ENCODE measurements around the gene SLC38A3.

The SLC38A3 gene

GRCh38 chr3:50235716-50236483, 30.8 kb downstream of the SLC38A3 start, which contains the start of gene GNAI2:
GNAI2 (plus strand) TSS chr3:50236204; CDS start chr3:50236336, 132 bp downstream.
- Histone ChIP-seq H3K36me3 (ENCODE audit: control insufficient read depth, insufficient read depth, low read length) (no peaks in the 10 kb centered on the region), H3K4me1 (ENCODE audit: control insufficient read depth, insufficient read depth, low read length) (peaks cover 36% of the 10 kb centered on the region)

DNA sequence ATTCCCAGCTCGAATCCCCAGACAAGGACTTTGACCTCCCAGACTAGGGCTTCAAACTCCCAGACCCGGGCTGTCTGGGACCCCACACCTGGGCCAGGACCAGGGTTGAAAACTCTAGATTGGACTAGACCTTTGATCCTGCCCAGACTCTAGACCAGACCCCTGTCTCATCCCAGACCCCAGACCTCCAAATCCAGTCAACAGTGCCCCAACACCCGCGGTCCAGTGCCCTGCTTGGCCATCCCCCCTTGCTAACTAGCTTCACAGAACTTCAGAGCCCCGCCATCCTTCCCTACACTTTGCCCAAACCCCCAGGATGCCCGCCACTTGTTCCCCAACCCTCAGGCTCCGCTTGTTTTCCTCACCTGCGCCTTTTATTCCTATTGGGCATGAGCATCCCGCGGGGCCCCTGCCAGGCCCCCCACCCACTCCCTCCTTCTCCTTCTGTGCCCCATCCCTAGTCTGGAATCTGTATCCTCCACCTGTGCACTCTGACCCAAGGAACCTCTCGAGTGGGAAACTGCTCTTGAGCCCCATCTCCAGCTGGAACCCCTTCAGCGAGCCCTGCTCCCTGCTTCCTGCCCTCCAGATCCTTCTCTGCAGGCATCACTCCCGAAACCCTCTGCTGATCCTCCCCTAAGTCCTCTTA, 31.5 kb downstream of the SLC38A3 start:
- Histone ChIP-seq H3K27me3 (ENCODE audit: control insufficient read depth, insufficient read depth, low read length) (no peaks in the 10 kb centered on the region), H3K4me1 (ENCODE audit: control insufficient read depth, insufficient read depth, low read length) (peaks cover 43% of the 10 kb centered on the region), H3K9ac (ENCODE audit: low read length) (peak overlapping the region; percentile 87), H3K9me3 (ENCODE audit: control insufficient read depth, insufficient read depth, low read depth, low read length) (no peaks in the 10 kb centered on the region), H3K36me3 (ENCODE audit: control insufficient read depth, insufficient read depth, low read length) (no peaks in the 10 kb centered on the region), H3K4me3 (ENCODE audit: low read depth, low read length) (peak overlapping the region; percentile 94), H3K27ac (ENCODE audit: low read depth, low read length) (peak overlapping the region; percentile 5; the same call in 1 of the 2 replicates)

More at GRCh38 chr3:50235716-50236483, 30.8 kb downstream of the SLC38A3 start, which contains the start of gene GNAI2:
- Histone ChIP-seq H3K9me3 (ENCODE audit: control insufficient read depth, insufficient read depth, low read depth, low read length) (no peaks in the 10 kb centered on the region), H3K9ac (ENCODE audit: low read length) (peak within 1 kb of the TSS; percentile 87), H3K27ac (ENCODE audit: low read depth, low read length) (peak within 1 kb of the TSS; percentile 5; the same call in 1 of the 2 replicates), H3K27me3 (ENCODE audit: control insufficient read depth, insufficient read depth, low read length) (no peaks in the 10 kb centered on the region), H3K4me3 (ENCODE audit: low read depth, low read length) (peak within 1 kb of the TSS; percentile 94)

DNA sequence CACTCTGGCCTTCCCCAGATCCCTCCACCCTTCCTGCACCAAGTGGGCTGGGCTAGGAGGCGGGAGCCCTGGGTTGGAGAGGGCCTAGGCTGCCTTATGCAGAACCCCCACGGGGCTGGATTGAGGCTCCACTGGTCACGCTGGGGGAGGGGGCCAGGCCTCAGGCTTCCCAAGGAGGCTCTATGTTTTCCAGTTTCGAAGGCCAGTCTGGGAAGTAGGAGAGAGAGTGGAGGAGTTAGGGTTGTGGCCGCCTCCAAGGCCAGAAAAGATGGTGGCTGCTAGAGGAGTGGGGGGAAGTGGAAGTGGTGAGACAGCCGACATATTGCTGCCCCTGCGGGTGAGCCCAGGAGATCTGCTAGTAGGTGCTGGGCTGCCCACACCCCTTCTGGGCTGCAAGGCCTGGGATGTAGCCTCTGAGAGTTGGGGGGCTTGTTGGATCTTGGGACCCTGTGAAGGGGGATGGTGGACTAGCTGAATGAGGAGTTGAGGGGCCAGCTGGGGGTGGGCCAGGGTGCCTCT, 32.1 kb downstream of the SLC38A3 start:
- H3K9me3 ChIP-seq (ENCODE audit: control insufficient read depth, insufficient read depth, low read depth, low read length), result no peaks in the 10 kb centered on the region
- peak overlapping the region; percentile 94 for H3K4me3 ChIP-seq (ENCODE audit: low read depth, low read length)
- H3K4me1 ChIP-seq (ENCODE audit: control insufficient read depth, insufficient read depth, low read length), result peaks cover 48% of the 10 kb centered on the region
- H3K27ac ChIP-seq (ENCODE audit: low read depth, low read length), result 0 out of 2 replicates have a peak overlapping the region, but pooled peaks have one; percentile 5
- no peaks in the 10 kb centered on the region for H3K27me3 ChIP-seq (ENCODE audit: control insufficient read depth, insufficient read depth, low read length)
- peak overlapping the region; percentile 87 for H3K9ac ChIP-seq (ENCODE audit: low read length)
- no peaks in the 10 kb centered on the region for H3K36me3 ChIP-seq (ENCODE audit: control insufficient read depth, insufficient read depth, low read length)

DNA sequence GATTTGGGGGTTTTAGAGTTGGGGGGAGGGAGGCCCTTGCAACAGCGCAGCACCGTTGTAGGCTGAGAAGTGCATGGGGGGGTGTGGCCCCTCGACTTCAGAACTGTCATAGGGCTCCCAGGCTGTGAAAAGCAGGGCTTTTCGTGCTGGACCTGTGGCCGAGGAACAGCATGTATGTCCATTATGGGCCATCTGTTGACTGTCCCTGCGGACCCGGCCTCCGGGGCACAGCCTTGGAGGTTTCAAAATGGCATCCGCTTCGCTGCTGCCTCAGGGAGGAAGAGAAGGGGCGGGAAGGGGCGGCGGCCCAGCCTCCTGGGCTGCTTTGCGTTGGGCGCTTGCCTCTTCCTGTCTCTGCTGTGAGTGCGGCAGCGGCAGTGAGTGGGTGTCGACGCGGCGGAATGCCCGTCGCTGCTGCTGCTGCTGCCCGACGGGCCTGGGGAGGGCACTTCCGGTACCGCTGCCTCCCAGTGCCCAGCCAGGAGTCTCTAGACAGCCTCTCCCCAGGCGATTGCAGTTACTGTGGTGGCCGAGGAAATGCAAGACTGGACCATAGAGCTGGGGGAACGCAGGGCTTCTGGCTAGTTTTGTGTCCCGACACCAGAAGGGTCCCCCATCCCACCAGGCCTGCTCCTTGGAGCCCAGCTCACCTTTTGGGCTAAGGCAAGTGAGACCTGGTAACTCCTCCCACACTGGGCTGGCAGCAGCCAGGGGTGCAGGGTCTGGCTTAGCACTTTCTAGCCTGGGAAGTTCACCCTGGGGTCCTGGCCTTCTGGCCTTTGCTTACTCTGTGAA, 32.9 kb downstream of the SLC38A3 start:
- Histone ChIP-seq H3K27ac (ENCODE audit: low read depth, low read length) (peak overlapping the region; percentile 10; the same call in 1 of the 2 replicates), H3K4me1 (ENCODE audit: control insufficient read depth, insufficient read depth, low read length) (peaks cover 56% of the 10 kb centered on the region), H3K36me3 (ENCODE audit: control insufficient read depth, insufficient read depth, low read length) (no peaks in the 10 kb centered on the region), H3K9me3 (ENCODE audit: control insufficient read depth, insufficient read depth, low read depth, low read length) (no peaks in the 10 kb centered on the region), H3K27me3 (ENCODE audit: control insufficient read depth, insufficient read depth, low read length) (no peaks in the 10 kb centered on the region), H3K9ac (ENCODE audit: low read length) (peak overlapping the region; percentile 87), H3K4me3 (ENCODE audit: low read depth, low read length) (peak overlapping the region; percentile 94)

- peak overlapping the region; percentile 87 for H3K9ac ChIP-seq (ENCODE audit: low read length)
- no peaks in the 10 kb centered on the region for H3K9me3 ChIP-seq (ENCODE audit: control insufficient read depth, insufficient read depth, low read depth, low read length)
- peak overlapping the region; percentile 94 for H3K4me3 ChIP-seq (ENCODE audit: low read depth, low read length)
- H3K4me1 ChIP-seq (ENCODE audit: control insufficient read depth, insufficient read depth, low read length), result peaks cover 58% of the 10 kb centered on the region
- H3K27ac ChIP-seq (ENCODE audit: low read depth, low read length), result peak overlapping the region; percentile 10; the same call in 1 of the 2 replicates
- H3K27me3 ChIP-seq (ENCODE audit: control insufficient read depth, insufficient read depth, low read length), result no peaks in the 10 kb centered on the region
- H3K36me3 ChIP-seq (ENCODE audit: control insufficient read depth, insufficient read depth, low read length), result no peaks in the 10 kb centered on the region
Measured at GRCh38 chr3:50238549-50239026, 33.5 kb downstream of the SLC38A3 start.

GRCh38 chr3:50239649-50240048, 34.6 kb downstream of the SLC38A3 start:
- no peak overlapping the region for H3K9ac ChIP-seq (ENCODE audit: low read length)
- H3K27ac ChIP-seq (ENCODE audit: low read depth, low read length), result no peak overlapping the region

DNA sequence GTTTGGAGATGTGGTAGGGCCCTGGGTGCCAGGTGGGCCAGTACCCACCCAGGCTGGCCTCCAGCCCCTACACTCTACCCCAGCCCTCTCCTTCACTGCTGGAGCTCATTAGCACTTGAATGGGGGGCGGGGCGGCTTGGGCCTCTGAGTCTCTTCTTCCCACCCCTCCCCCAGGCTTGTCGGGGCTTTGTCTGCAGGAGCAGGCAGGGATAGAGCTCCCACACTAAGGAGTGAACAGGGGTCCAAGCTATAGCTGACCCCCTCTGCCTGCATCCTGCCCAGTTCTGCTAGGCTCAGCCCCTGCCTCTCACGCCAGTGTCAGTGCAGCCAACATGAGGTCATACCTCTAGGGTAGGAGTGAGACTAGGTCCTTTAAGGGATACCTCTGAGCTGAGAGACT, 36.1 kb downstream of the SLC38A3 start:
- H3K36me3 ChIP-seq (ENCODE audit: control insufficient read depth, insufficient read depth, low read length), result no peaks in the 10 kb centered on the region
- peak overlapping the region; percentile 64 for H3K4me3 ChIP-seq (ENCODE audit: low read depth, low read length)
- H3K27ac ChIP-seq (ENCODE audit: low read depth, low read length), result peak overlapping the region; percentile 91
- H3K27me3 ChIP-seq (ENCODE audit: control insufficient read depth, insufficient read depth, low read length), result no peaks in the 10 kb centered on the region
- H3K9me3 ChIP-seq (ENCODE audit: control insufficient read depth, insufficient read depth, low read depth, low read length), result no peaks in the 10 kb centered on the region
- peak overlapping the region; percentile 76 for H3K9ac ChIP-seq (ENCODE audit: low read length)
- H3K4me1 ChIP-seq (ENCODE audit: control insufficient read depth, insufficient read depth, low read length), result peaks cover 76% of the 10 kb centered on the region

More at GRCh38 chr3:50239649-50240048, 34.6 kb downstream of the SLC38A3 start:
- Histone ChIP-seq H3K27me3 (ENCODE audit: control insufficient read depth, insufficient read depth, low read length) (no peaks in the 10 kb centered on the region), H3K4me1 (ENCODE audit: control insufficient read depth, insufficient read depth, low read length) (peaks cover 65% of the 10 kb centered on the region), H3K9me3 (ENCODE audit: control insufficient read depth, insufficient read depth, low read depth, low read length) (no peaks in the 10 kb centered on the region), H3K36me3 (ENCODE audit: control insufficient read depth, insufficient read depth, low read length) (no peaks in the 10 kb centered on the region), H3K4me3 (ENCODE audit: low read depth, low read length) (no peak overlapping the region)

- peak overlapping the region; percentile 64 for H3K4me3 ChIP-seq (ENCODE audit: low read depth, low read length)
- H3K36me3 ChIP-seq (ENCODE audit: control insufficient read depth, insufficient read depth, low read length), result no peaks in the 10 kb centered on the region; the same call in 1 of the 2 replicates
- H3K9ac ChIP-seq (ENCODE audit: low read length), result peak overlapping the region; percentile 76
- H3K27me3 ChIP-seq (ENCODE audit: control insufficient read depth, insufficient read depth, low read length), result no peaks in the 10 kb centered on the region
- peaks cover 82% of the 10 kb centered on the region for H3K4me1 ChIP-seq (ENCODE audit: control insufficient read depth, insufficient read depth, low read length)
- H3K9me3 ChIP-seq (ENCODE audit: control insufficient read depth, insufficient read depth, low read depth, low read length), result no peaks in the 10 kb centered on the region
- H3K27ac ChIP-seq (ENCODE audit: low read depth, low read length), result peak overlapping the region; percentile 91
Measured at GRCh38 chr3:50241713-50242380, 36.8 kb downstream of the SLC38A3 start.

GRCh38 chr3:50242381-50242770, 37.3 kb downstream of the SLC38A3 start:
- Histone ChIP-seq H3K27me3 (ENCODE audit: control insufficient read depth, insufficient read depth, low read length) (no peaks in the 10 kb centered on the region), H3K27ac (ENCODE audit: low read depth, low read length) (no peak overlapping the region), H3K4me3 (ENCODE audit: low read depth, low read length) (no peak overlapping the region), H3K36me3 (ENCODE audit: control insufficient read depth, insufficient read depth, low read length) (peaks cover 4% of the 10 kb centered on the region; the same call in 1 of the 2 replicates), H3K4me1 (ENCODE audit: control insufficient read depth, insufficient read depth, low read length) (peaks cover 87% of the 10 kb centered on the region), H3K9me3 (ENCODE audit: control insufficient read depth, insufficient read depth, low read depth, low read length) (no peaks in the 10 kb centered on the region), H3K9ac (ENCODE audit: low read length) (no peak overlapping the region)

Measured in HUES6 (cell line).